ENCODE results near the gene CUL1. TPM values are rescaled to one million over a fixed set of nuclear protein-coding genes. Genes with fewer than 3 reads are reported as not detected.

Gene CUL1
- total and polyA plus RNA-seq, 7 donors = 24.0 to 72.8 (median 53.9) TPM

GRCh38 chr7:148819697-148820360 lies 121.1 kb downstream of the CUL1 start:
- Histone ChIP-seq H3K27me3 (no peaks in the 10 kb centered on the region), H3K9me3 (no peaks in the 10 kb centered on the region), H3K27ac (no peak overlapping the region), H3K4me1 (no peaks in the 10 kb centered on the region), H3K4me3 (no peak overlapping the region), H3K36me3 (no peaks in the 10 kb centered on the region)
- TF ChIP-seq POLR2AphosphoS5 (IDR thresholded peaks at IDR 0.05) = no peak
- no peak for TF ChIP-seq POLR2A (IDR thresholded peaks at IDR 0.05)
- no peak for TF ChIP-seq CTCF (IDR thresholded peaks at IDR 0.05)
- TF ChIP-seq EP300 (IDR thresholded peaks at IDR 0.05) = no peak
- DNase-seq = no peak
- WGBS, 2 donors = 90 to 93% methylated on average over 6 of the region's 6 CpGs
- intact Hi-C loops (cut with DNase I) = no loop called here

GRCh38 chr7:148821422-148821821 lies 122.7 kb downstream of the CUL1 start:
- H3K27ac ChIP-seq = no peak overlapping the region
- no peaks in the 10 kb centered on the region for H3K9me3 ChIP-seq
- intact Hi-C loops (cut with DNase I) = no loop called here
- TF ChIP-seq EP300 (IDR thresholded peaks at IDR 0.05) (no peak), CTCF (IDR thresholded peaks at IDR 0.05) (no peak), POLR2AphosphoS5 (IDR thresholded peaks at IDR 0.05) (no peak), POLR2A (IDR thresholded peaks at IDR 0.05) (no peak)
- H3K27me3 ChIP-seq = no peaks in the 10 kb centered on the region
- H3K36me3 ChIP-seq = no peaks in the 10 kb centered on the region
- WGBS, 2 donors = 98 to 99% methylated on average over 2 of the region's 2 CpGs
- no peaks in the 10 kb centered on the region for H3K4me1 ChIP-seq
- no peak for DNase-seq
- no peak overlapping the region for H3K4me3 ChIP-seq

- DNase-seq = no peak
- 96 to 97% methylated on average over 2 of the region's 2 CpGs for WGBS, 2 donors
- Histone ChIP-seq H3K9me3 (no peaks in the 10 kb centered on the region), H3K4me1 (no peaks in the 10 kb centered on the region), H3K4me3 (no peak overlapping the region), H3K36me3 (no peaks in the 10 kb centered on the region), H3K27ac (no peak overlapping the region), H3K27me3 (no peaks in the 10 kb centered on the region)
- intact Hi-C loops (cut with DNase I) = no loop called here
- TF ChIP-seq EP300 (IDR thresholded peaks at IDR 0.05) = no peak
- TF ChIP-seq POLR2A (IDR thresholded peaks at IDR 0.05) = no peak
- TF ChIP-seq CTCF (IDR thresholded peaks at IDR 0.05) = no peak
- TF ChIP-seq POLR2AphosphoS5 (IDR thresholded peaks at IDR 0.05) = no peak
Measured at GRCh38 chr7:148824864-148825263, 126.2 kb downstream of the CUL1 start.

GRCh38 chr7:148825338-148825737 lies 126.6 kb downstream of the CUL1 start:
- Histone ChIP-seq H3K27me3 (no peaks in the 10 kb centered on the region), H3K4me3 (no peak overlapping the region), H3K27ac (no peak overlapping the region), H3K9me3 (no peaks in the 10 kb centered on the region), H3K4me1 (no peaks in the 10 kb centered on the region), H3K36me3 (no peaks in the 10 kb centered on the region)
- TF ChIP-seq POLR2AphosphoS5 (IDR thresholded peaks at IDR 0.05) = no peak
- 81 to 87% methylated on average over 5 of the region's 5 CpGs for WGBS, 2 donors
- DNase-seq = no peak
- intact Hi-C loops (cut with DNase I) = no loop called here

- TF ChIP-seq EP300 (IDR thresholded peaks at IDR 0.05) (no peak), POLR2A (IDR thresholded peaks at IDR 0.05) (no peak), CTCF (IDR thresholded peaks at IDR 0.05) (no peak), POLR2AphosphoS5 (IDR thresholded peaks at IDR 0.05) (no peak)
- no peak for DNase-seq
- Histone ChIP-seq H3K4me1 (no peaks in the 10 kb centered on the region), H3K27me3 (no peaks in the 10 kb centered on the region), H3K36me3 (no peaks in the 10 kb centered on the region), H3K27ac (no peak overlapping the region), H3K4me3 (no peak overlapping the region), H3K9me3 (no peaks in the 10 kb centered on the region)
- intact Hi-C loops (cut with DNase I) = no loop called here
- WGBS, 2 donors = 62 to 95% methylated on average over 1 of the region's 1 CpG
Measured at GRCh38 chr7:148828965-148829364, 130.3 kb downstream of the CUL1 start.

All from sigmoid colon (tissue), 7 donors.